GM12878 (cell line): Measurements from ENCODE around the gene OR1L6. TPM values are rescaled to one million over a fixed set of nuclear protein-coding genes. Genes with fewer than 3 reads are reported as not detected.

Experiments used
- ATAC-seq: fragments of 200-7000 bp; cut with Tn5 transposase; 3 replicates; pipeline ENCODE4 v1.9.1; 2020; ENCODE audit warnings: mild to moderate bottlenecking, moderate library complexity
- BruUV-seq: library from RNA; stranded (reverse); fragments of 400-500 nt; replicated peaks from 2 replicates; lab custom pipeline; 2021; lab: Mats Ljungman, UMichigan
- CTCF ChIA-PET: fragments of 300-600 bp; sonication (Branson Sonifier 250); formaldehyde crosslinking; extraction: SDS; loops from one replicate; lab custom pipeline; 2021; ENCODE audit warnings: inconsistent platforms; lab: Yijun Ruan, JAX
- POLR2A ChIA-PET: fragments of 350-600 bp; formaldehyde crosslinking; extraction: SDS; loops from one replicate; lab custom pipeline; 2021; ENCODE audit warnings: inconsistent platforms; lab: Charles Lee
- RAD21 ChIA-PET: fragments of 300-600 bp; sonication (Branson Sonifier 250); formaldehyde crosslinking; loops from one replicate; lab custom pipeline; 2023; ENCODE audit warnings: antibody characterized with exemption; ENCODE audit not compliant: unreplicated experiment; lab: Charles Lee
- SMC1A ChIA-PET: fragments of 300-600 bp; sonication (Branson Sonifier 250); formaldehyde crosslinking; loops from one replicate; lab custom pipeline; 2023; ENCODE audit not compliant: unreplicated experiment, uncharacterized antibody; lab: Charles Lee
- DNase-seq: peaks from one replicate; pipeline ENCODE4 v3.0.0-alpha.2; 2011; ENCODE audit warnings: low read depth, low spot score
- FAIRE-seq: peaks from 3 replicates; lab custom pipeline; 2011; peaks lifted over from hg19 to GRCh38; lab: Jason Lieb, UNC
- H2AFZ ChIP-seq: 2 replicates; pipeline ENCODE4 v1.6.0; 2011; ENCODE audit warnings: low read depth, low read length, control low read depth; ENCODE audit not compliant: control insufficient read depth
- H3K27ac ChIP-seq: 2 replicates; pipeline ENCODE4 v1.5.1; 2011; ENCODE audit warnings: control low read depth; ENCODE audit not compliant: control insufficient read depth, insufficient read depth
- H3K27me3 ChIP-seq, 2 experiments: replicated peaks in 1 of 2; 2 replicates each; pipeline versions ENCODE4 v1.6.0 to v1.6.1; 2011; ENCODE audit warnings: low read length in 1 of 2; ENCODE audit not compliant: control insufficient read depth in 2 of 2, insufficient read depth in 2 of 2
- H3K36me3 ChIP-seq, 2 experiments: 2 replicates each; pipeline ENCODE4 v1.5.1; 2011; ENCODE audit warnings: low read length in 1 of 2; ENCODE audit not compliant: control insufficient read depth in 2 of 2, insufficient read depth in 2 of 2
- H3K4me1 ChIP-seq: 2 replicates; pipeline ENCODE4 v1.6.1; 2011; ENCODE audit warnings: mild to moderate bottlenecking, low read length, moderate library complexity, mixed read lengths; ENCODE audit not compliant: control insufficient read depth, insufficient read depth
- H3K4me2 ChIP-seq: 2 replicates; pipeline ENCODE4 v1.6.0; 2011; ENCODE audit warnings: control low read depth; ENCODE audit not compliant: control insufficient read depth, insufficient read depth
- H3K4me3 ChIP-seq: fragments of 200-600 bp; sonication (generic); 2 replicates; pipeline ENCODE4 v1.5.1; 2016
- H3K79me2 ChIP-seq: 2 replicates; pipeline ENCODE4 v1.6.0; 2011; ENCODE audit warnings: low read length; ENCODE audit not compliant: control insufficient read depth, insufficient read depth
- H3K9ac ChIP-seq: 2 replicates; pipeline ENCODE4 v1.8.0; 2011; ENCODE audit warnings: low read length, control low read depth, mixed read lengths; ENCODE audit not compliant: control insufficient read depth, insufficient read depth
- H3K9me3 ChIP-seq: replicated peaks from 3 replicates; pipeline ENCODE4 v1.5.1; 2011; ENCODE audit warnings: mild to moderate bottlenecking, low read length; ENCODE audit not compliant: control insufficient read depth, insufficient read depth
- H4K20me1 ChIP-seq: 2 replicates; pipeline ENCODE4 v1.6.0; 2011; ENCODE audit not compliant: control insufficient read depth, insufficient read depth
- JUNB ChIP-seq: IDR thresholded peaks from 2 replicates; pipeline ENCODE4 v1.6.1; 2016; ENCODE audit warnings: antibody characterized with exemption, mild to moderate bottlenecking
- JUND ChIP-seq: IDR thresholded peaks from 2 replicates; pipeline ENCODE4 v1.6.1; 2012; ENCODE audit warnings: low read depth, mild to moderate bottlenecking, low read length, improper control_type of control experiment, moderate library complexity
- MXI1 ChIP-seq: fragments of 150-350 bp; IDR thresholded peaks from 2 replicates; pipeline ENCODE4 v1.6.1; 2011; ENCODE audit warnings: low read depth, mild to moderate bottlenecking, inconsistent platforms, low read length, improper control_type of control experiment
- PAX5 ChIP-seq: IDR thresholded peaks from 2 replicates; pipeline ENCODE4 v1.6.1; 2011; ENCODE audit warnings: low read depth, low read length, borderline replicate concordance
- POLR2AphosphoS5 ChIP-seq: IDR thresholded peaks from 2 replicates; pipeline ENCODE4 v1.6.1; 2011; ENCODE audit warnings: mild to moderate bottlenecking, low read length, inconsistent platforms
- WGBS: methylation state at CpG from one replicate; pipeline ENCODE4 v1.1.6; 2016; ENCODE audit warnings: low lambda C conversion rate; ENCODE audit not compliant: insufficient replicate concordance, insufficient coverage; ENCODE audit errors: missing lambda C conversion rate; 5-methylcytosine and 5-hydroxymethylcytosine counted together
- in situ Hi-C: fragments of 300-500 bp; cut with MboI; formaldehyde crosslinking; loops from 9 replicates; pipeline ENCODE4 v1.14.3; 2018; ENCODE audit warnings: mixed read lengths
- intact Hi-C: fragments of 100-400 bp; cut with micrococcal nuclease; formaldehyde crosslinking; loops from one replicate; pipeline ENCODE4 v1.14.2; 2022; ENCODE audit not compliant: unreplicated experiment
- polyA plus RNA-seq, 11 experiments: library from polyadenylated mRNA; depleted of rRNA in 4 of 11; unstranded in 6 of 11; stranded (reverse) in 5 of 11; fragments of >200 nt; fragmentation: Nextera tagmentation in 4 of 11; fragmentation: Illumina TruSeq in 1 of 11; extraction: Ambion mirVana in 4 of 11; extraction: Trizol in 1 of 11; gene quantifications; 1 replicate in 1 of 11; 2 replicates in 10 of 11; pipeline versions ENCODE4 v1.2.1 to v1.2.3, GENCODE V29; 2011 to 2016; ENCODE audit warnings: inconsistent platforms in 2 of 11, missing spikeins in 2 of 11, low read depth in 1 of 11
- total RNA-seq, 4 experiments: library from RNA; depleted of rRNA in 3 of 4; stranded (reverse); fragments of >200 nt in 3 of 4; fragmentation: Illumina TruSeq in 1 of 4; extraction: Trizol in 1 of 4; gene quantifications; 2 replicates each; pipeline versions ENCODE4 v1.2.1 to v1.2.3, GENCODE V29; 2013 to 2021
- TF ChIP-seq, protein P1 (sequence below): IDR thresholded peaks from 2 replicates; pipeline ENCODE4 v1.6.1; 2012; ENCODE audit warnings: low read depth, low read length, improper control_type of control experiment
- TF ChIP-seq, protein P2 (sequence below): fragments of 450-650 bp; IDR thresholded peaks from 2 replicates; pipeline ENCODE4 v1.6.1; 2017; ENCODE audit warnings: low read depth, mild to moderate bottlenecking, moderate library complexity

OR1L6 gene
- total and polyA plus RNA-seq, 10 of the 15 experiments (the other 5 are each of a cell fraction or from before 2014, with no cell fraction given): not detected

DNA sequence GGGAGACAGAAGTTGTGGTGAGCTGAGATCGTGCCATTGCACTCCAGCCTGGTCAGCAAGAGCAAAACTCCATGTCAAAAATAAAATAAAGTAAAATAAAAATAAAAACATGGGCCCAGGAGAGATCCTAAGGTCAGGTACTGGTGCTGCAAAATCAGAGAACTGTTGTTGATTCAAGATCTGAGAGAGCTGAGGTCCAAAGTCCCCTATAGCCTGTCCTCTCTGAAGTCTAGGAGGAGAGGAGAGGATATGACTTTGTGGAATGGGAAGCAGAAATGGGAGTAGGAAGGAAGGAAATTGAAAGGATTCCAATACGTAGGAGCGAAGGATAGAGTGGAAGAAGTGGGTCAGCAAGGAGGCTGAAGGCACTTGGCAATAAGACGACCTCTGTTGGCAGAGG is 22.9 kb upstream of the OR1L6 start:
- Histone ChIP-seq H2AFZ (no peak overlapping the region), H3K9ac (no peak overlapping the region), H3K9me3 (no peaks in the 10 kb centered on the region), H4K20me1 (no peaks in the 10 kb centered on the region), H3K4me2 (no peak overlapping the region), H3K4me3 (no peak overlapping the region)
- no peak for FAIRE-seq
- ChIA-PET CTCF (interaction anchor here (2.0 kb wide), 1 partner anchor 255 kb away, joined by 5 read pairs; no protein-coding TSS in a partner anchor), POLR2A (no interaction called here), RAD21 (no interaction called here)
- WGBS: 26% methylated on average over 4 of the region's 4 CpGs
- no TSS peak for BruUV-seq
- TF ChIP-seq MXI1 (no peak), JUND (no peak), PAX5 (no peak), JUNB (no peak), POLR2AphosphoS5 (no peak)
- TF ChIP-seq, protein P1, sequence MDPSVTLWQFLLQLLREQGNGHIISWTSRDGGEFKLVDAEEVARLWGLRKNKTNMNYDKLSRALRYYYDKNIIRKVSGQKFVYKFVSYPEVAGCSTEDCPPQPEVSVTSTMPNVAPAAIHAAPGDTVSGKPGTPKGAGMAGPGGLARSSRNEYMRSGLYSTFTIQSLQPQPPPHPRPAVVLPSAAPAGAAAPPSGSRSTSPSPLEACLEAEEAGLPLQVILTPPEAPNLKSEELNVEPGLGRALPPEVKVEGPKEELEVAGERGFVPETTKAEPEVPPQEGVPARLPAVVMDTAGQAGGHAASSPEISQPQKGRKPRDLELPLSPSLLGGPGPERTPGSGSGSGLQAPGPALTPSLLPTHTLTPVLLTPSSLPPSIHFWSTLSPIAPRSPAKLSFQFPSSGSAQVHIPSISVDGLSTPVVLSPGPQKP: no peak
- TF ChIP-seq, protein P2, sequence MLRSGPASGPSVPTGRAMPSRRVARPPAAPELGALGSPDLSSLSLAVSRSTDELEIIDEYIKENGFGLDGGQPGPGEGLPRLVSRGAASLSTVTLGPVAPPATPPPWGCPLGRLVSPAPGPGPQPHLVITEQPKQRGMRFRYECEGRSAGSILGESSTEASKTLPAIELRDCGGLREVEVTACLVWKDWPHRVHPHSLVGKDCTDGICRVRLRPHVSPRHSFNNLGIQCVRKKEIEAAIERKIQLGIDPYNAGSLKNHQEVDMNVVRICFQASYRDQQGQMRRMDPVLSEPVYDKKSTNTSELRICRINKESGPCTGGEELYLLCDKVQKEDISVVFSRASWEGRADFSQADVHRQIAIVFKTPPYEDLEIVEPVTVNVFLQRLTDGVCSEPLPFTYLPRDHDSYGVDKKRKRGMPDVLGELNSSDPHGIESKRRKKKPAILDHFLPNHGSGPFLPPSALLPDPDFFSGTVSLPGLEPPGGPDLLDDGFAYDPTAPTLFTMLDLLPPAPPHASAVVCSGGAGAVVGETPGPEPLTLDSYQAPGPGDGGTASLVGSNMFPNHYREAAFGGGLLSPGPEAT: no peak
- TF ChIP-seq, all 136 proteins: peak for 0
- Histone ChIP-seq H3K27me3 (no peaks in the 10 kb centered on the region), H3K4me1 (no peaks in the 10 kb centered on the region), H3K36me3 (no peaks in the 10 kb centered on the region), H3K79me2 (no peaks in the 10 kb centered on the region), H3K27ac (no peak overlapping the region)
- intact Hi-C loops: no loop called here
- SMC1A ChIA-PET: no interaction called here
- in situ Hi-C loops: no loop called here
- ATAC-seq (no peak), DNase-seq (no peak)
